Measurements from ENCODE around the gene HENMT1. TPM values are rescaled to one million over a fixed set of nuclear protein-coding genes. Genes with fewer than 3 reads are reported as not detected.

The HENMT1 gene
- total RNA-seq, 1 donor from 2014 or later, result 10.8 TPM

GRCh38 chr1:108600504-108600903 is 60.4 kb downstream of the HENMT1 start:
- Mint-ChIP-seq H3K27ac (ENCODE audit: unreplicated experiment) (no peak overlapping the region), H3K9me3 (ENCODE audit: low read depth) (no peaks in the 10 kb centered on the region), H3K4me1 (ENCODE audit: low read depth) (peaks cover 8% of the 10 kb centered on the region), H3K4me3 (ENCODE audit: unreplicated experiment) (no peak overlapping the region), H3K27me3 (ENCODE audit: low read depth) (no peaks in the 10 kb centered on the region), H3K36me3 (ENCODE audit: low read depth) (peaks cover 5% of the 10 kb centered on the region)
- TF ChIP-seq CTCF (IDR thresholded peaks at IDR 0.05), result no peak
- no peak for DNase-seq (ENCODE audit: low spot score)

DNA sequence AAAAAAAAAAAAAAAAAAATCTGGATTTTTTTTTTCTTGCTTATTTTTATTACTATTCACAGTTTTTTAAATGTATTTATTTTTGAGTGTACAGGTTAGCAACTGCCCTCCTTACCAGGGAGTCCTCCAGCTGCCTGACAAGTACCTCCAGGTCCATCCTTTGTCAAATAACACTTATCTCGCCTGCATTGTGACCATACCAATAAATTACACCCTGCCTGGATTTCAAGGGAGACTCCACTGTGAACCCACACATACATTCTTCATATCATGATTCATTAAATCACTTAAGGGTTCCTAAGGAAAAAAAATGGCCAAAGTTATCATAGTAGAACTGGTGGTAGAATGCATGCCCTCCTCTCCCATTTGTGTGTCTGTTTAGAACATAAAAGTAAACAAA is 62.6 kb downstream of the HENMT1 start:
- DNase-seq (ENCODE audit: low spot score), result no peak
- Mint-ChIP-seq H3K27me3 (ENCODE audit: low read depth) (no peaks in the 10 kb centered on the region), H3K4me3 (ENCODE audit: unreplicated experiment) (no peak overlapping the region), H3K27ac (ENCODE audit: unreplicated experiment) (no peak overlapping the region), H3K36me3 (ENCODE audit: low read depth) (peaks cover 5% of the 10 kb centered on the region), H3K9me3 (ENCODE audit: low read depth) (no peaks in the 10 kb centered on the region), H3K4me1 (ENCODE audit: low read depth) (peaks cover 18% of the 10 kb centered on the region)
- no peak for TF ChIP-seq CTCF (IDR thresholded peaks at IDR 0.05)

Other genes with a start within 250 kb of the HENMT1 start
- gene NBPF6, start 210.8 kb downstream of the HENMT1 start, total RNA-seq, result not detected in 3 replicates
- 13.7 to 14.2 TPM (median 13.8 TPM) in 3 replicates for gene EEIG2, start 101.0 kb downstream of the HENMT1 start, total RNA-seq
- gene PRPF38B, start 31.2 kb upstream of the HENMT1 start, total RNA-seq, result 25.3 to 31.0 TPM (median 25.4 TPM) in 3 replicates
- gene FNDC7, start 51.8 kb upstream of the HENMT1 start, total RNA-seq, result not detected in 3 replicates
- gene STXBP3, start 85.6 kb upstream of the HENMT1 start, total RNA-seq, result 38.3 to 61.1 TPM (median 41.6 TPM) in 3 replicates
- gene AKNAD1, start 196.0 kb upstream of the HENMT1 start, total RNA-seq, result 0.45 TPM in 1 of 3 replicates, not detected in the others
- gene GPSM2, start 215.9 kb upstream of the HENMT1 start, total RNA-seq, result 19.1 to 32.7 TPM (median 20.3 TPM) in 3 replicates

Measured in chondrocyte (in vitro differentiated cells).